LNCAP (cell line): ENCODE measurements around the gene SDK2.

ENCODE experiments used
- TF ChIP-seq, protein P1 (sequence below): fragments of 450-650 bp; IDR thresholded peaks from 2 replicates; pipeline ENCODE4 v1.5.1; 2017; ENCODE audit warnings: mild to moderate bottlenecking

Gene SDK2, protein sequence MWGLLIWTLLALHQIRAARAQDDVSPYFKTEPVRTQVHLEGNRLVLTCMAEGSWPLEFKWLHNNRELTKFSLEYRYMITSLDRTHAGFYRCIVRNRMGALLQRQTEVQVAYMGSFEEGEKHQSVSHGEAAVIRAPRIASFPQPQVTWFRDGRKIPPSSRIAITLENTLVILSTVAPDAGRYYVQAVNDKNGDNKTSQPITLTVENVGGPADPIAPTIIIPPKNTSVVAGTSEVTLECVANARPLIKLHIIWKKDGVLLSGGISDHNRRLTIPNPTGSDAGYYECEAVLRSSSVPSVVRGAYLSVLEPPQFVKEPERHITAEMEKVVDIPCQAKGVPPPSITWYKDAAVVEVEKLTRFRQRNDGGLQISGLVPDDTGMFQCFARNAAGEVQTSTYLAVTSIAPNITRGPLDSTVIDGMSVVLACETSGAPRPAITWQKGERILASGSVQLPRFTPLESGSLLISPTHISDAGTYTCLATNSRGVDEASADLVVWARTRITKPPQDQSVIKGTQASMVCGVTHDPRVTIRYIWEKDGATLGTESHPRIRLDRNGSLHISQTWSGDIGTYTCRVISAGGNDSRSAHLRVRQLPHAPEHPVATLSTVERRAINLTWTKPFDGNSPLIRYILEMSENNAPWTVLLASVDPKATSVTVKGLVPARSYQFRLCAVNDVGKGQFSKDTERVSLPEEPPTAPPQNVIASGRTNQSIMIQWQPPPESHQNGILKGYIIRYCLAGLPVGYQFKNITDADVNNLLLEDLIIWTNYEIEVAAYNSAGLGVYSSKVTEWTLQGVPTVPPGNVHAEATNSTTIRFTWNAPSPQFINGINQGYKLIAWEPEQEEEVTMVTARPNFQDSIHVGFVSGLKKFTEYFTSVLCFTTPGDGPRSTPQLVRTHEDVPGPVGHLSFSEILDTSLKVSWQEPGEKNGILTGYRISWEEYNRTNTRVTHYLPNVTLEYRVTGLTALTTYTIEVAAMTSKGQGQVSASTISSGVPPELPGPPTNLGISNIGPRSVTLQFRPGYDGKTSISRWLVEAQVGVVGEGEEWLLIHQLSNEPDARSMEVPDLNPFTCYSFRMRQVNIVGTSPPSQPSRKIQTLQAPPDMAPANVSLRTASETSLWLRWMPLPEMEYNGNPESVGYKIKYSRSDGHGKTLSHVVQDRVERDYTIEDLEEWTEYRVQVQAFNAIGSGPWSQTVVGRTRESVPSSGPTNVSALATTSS (N-terminal part only)

DNA sequence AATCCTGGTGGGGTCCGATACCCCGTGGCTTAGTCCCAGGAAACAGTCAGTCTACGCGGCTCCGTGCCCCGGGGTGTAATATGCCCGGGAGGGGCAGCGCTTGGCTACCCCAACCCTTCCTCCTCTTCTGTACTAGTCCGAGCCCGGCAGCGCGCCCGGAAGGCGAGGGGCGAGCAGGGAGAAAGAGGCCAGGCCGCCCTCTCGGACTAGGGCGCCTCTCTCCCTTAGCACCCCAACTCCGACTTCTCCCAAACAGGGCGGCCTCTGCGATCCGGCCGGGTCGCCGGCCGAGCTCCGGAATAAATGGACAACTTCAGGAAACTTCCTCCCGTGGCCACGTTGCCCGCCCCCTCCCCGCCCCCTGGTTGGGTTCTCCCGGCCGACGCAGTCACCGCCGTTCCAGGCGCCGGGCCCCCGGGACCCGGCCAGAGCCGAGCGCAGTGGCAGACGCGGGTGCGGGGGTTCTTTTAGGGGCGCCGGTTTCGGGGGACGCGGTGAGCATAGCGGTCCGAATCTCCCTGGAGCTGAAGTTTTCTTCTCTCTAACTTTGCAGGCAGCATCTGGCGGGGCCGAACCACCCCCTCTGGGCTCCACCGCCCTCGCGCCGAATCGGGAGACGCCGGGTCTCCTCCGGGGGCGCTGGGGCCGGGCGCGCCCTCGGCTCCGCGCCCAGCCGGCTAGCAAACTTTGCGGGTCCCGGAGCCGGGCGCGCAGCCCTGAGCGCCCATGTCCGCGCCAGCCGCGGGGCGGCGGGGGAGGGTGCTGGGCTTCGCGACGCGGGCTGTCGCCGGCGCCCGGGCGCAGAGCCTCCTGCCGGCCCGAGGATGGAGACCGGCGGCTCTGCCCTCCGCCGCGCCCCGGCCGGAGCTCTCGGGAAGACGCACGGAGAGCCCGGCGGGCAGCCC is at the start of gene SDK2:
Gene SDK2 (minus strand): TSS at position 301 of the 905 bp plus-strand sequence. CDS start 357 bp downstream, outside the sequence.
- TF ChIP-seq, protein P1, sequence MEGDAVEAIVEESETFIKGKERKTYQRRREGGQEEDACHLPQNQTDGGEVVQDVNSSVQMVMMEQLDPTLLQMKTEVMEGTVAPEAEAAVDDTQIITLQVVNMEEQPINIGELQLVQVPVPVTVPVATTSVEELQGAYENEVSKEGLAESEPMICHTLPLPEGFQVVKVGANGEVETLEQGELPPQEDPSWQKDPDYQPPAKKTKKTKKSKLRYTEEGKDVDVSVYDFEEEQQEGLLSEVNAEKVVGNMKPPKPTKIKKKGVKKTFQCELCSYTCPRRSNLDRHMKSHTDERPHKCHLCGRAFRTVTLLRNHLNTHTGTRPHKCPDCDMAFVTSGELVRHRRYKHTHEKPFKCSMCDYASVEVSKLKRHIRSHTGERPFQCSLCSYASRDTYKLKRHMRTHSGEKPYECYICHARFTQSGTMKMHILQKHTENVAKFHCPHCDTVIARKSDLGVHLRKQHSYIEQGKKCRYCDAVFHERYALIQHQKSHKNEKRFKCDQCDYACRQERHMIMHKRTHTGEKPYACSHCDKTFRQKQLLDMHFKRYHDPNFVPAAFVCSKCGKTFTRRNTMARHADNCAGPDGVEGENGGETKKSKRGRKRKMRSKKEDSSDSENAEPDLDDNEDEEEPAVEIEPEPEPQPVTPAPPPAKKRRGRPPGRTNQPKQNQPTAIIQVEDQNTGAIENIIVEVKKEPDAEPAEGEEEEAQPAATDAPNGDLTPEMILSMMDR: no peak

DNA sequence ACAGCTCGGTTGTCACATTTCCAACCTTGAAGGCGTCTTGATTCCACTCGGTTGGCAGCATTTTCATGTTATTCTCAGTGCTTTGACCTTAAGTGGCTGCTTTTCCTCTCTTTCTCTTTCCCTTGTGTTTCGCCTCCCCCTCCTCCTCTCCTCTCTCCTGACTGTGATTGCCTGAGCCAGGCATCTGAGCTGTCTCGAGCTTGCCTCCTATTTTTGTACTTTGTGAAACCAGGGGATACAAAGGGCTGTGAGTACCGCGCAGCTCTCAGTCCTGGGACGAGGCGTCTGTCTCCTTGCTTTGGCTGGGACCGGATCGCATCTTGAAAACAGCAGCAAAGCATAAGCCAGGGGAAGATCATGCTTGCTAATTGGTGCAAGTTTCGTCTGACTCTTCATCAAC is 48.8 kb upstream of the SDK2 start:
- TF ChIP-seq, protein P1: no peak

DNA sequence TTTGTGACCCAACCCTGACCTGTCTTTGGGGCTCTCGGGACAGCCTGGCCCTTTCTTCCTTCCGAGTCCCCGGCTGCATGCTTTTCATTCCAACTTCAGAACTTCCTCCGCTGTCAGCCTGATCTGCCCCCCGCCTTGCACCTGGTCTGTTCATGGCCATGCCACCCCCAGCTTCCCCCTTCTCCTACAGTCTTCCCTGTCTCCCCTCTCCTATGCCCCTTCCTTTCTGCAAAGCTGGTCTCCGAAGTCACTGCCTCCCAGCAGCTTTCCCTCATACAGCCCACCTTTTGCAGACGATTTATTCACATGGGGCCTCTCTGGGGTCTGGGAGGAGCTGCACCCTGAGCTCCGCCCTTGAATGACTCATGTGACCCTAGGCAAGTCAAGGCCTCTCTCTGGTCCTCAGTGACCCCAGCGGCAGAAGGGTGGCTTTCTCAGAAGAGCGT is 47.1 kb upstream of the SDK2 start:
- TF ChIP-seq, protein P1: no peak

DNA sequence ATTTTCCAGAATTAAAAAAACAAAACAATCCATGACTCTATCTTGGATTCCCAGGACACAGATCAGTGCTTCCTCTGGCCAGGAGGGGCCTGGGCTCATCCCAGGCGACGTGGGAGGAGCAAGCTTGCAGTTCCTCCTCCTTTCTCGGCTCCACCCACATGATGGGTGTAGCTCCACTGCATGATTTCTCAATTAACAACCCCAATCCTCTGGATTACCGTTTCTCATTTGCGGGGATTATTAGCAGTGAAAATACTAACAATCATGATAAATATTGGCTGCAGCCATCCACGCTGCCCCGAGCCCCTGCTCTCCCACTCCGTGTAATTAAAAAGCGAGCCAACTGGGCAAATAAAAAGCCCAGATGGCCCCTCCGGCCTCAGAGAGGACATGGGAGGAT is 46.4 kb upstream of the SDK2 start:
- TF ChIP-seq, protein P1: no peak

DNA sequence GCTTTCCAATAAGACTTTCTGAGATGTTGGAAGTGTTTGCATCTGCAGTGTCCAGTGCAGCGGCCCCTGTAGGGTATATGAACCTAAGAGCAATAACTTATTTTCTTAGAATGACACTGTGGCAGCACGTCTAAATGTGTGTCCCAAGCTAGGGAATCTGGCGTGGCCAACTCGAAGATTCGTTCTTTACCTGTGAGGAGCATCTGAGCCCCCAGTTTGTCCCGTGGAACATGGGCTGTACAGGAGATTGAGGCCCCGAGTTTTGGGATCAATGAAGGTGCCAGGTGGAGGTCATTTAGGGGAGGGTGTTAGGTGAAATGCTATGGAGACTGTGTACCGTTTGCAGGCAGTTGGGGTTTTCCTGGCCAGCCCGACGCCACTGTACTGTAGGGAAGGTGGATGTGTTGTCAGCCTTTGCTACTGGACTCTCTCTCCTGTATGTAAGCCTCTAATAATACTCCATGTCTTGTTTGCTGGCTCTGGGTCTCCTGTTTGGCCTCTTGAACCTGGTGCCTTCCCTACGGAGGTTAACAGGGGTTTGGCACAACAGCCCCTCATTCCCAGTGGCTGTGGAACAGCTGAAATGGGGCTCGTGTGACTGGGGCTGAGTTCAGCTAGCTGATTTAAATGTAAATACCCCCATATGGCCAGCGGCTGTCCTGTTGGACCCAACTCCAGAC is 45.5 kb upstream of the SDK2 start:
- TF ChIP-seq, protein P1: no peak

DNA sequence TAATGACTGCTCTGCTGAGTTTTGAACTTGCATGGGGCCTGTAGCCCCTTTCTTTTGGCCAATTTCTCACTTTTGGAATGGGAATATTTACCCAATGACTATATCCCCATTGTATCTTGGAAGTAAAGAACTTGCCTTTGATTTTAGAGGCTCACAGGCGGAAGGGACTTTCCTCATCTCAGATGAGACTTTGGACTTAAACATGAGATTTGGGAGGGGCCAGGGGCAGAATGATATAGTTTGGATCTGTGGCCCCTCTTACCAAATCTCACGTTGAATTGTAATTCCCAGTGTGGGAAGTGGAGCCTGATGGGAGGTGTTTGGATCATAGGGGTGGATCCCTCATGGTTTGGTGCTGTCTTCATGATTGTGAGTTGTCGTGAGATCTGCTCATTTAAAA is 42.7 kb upstream of the SDK2 start:
- TF ChIP-seq, protein P1: no peak
